ENCODE results near the gene PANX2. TPM values are rescaled to one million over a fixed set of nuclear protein-coding genes. Genes with fewer than 3 reads are reported as not detected.

PANX2 gene
- total RNA-seq, 4 donors from 2014 or later: 1.4 to 4.3 (median 1.8) TPM

- intact Hi-C loops (cut with DNase I; ENCODE audit: low total_unique reads): loop anchor here (10.0 kb wide), 1 partner anchor 45 kb away; no protein-coding TSS in a partner anchor
- DNase-seq (ENCODE audit: low spot score in 2 of 2): no peak
- peak overlapping the region; percentile 44 for H3K4me3 ChIP-seq (ENCODE audit: low read depth, poor library complexity, severe bottlenecking)
- TF ChIP-seq, protein P1, sequence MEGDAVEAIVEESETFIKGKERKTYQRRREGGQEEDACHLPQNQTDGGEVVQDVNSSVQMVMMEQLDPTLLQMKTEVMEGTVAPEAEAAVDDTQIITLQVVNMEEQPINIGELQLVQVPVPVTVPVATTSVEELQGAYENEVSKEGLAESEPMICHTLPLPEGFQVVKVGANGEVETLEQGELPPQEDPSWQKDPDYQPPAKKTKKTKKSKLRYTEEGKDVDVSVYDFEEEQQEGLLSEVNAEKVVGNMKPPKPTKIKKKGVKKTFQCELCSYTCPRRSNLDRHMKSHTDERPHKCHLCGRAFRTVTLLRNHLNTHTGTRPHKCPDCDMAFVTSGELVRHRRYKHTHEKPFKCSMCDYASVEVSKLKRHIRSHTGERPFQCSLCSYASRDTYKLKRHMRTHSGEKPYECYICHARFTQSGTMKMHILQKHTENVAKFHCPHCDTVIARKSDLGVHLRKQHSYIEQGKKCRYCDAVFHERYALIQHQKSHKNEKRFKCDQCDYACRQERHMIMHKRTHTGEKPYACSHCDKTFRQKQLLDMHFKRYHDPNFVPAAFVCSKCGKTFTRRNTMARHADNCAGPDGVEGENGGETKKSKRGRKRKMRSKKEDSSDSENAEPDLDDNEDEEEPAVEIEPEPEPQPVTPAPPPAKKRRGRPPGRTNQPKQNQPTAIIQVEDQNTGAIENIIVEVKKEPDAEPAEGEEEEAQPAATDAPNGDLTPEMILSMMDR (IDR thresholded peaks at IDR 0.05): no peak
- no peak for TF ChIP-seq POLR2A (IDR thresholded peaks at IDR 0.05)
- WGBS, 2 donors: 14 to 17% methylated on average over 21 to 26 of the region's 34 CpGs
Observed at GRCh38 chr22:50199829-50200460, 29.4 kb downstream of the PANX2 start.

DNA sequence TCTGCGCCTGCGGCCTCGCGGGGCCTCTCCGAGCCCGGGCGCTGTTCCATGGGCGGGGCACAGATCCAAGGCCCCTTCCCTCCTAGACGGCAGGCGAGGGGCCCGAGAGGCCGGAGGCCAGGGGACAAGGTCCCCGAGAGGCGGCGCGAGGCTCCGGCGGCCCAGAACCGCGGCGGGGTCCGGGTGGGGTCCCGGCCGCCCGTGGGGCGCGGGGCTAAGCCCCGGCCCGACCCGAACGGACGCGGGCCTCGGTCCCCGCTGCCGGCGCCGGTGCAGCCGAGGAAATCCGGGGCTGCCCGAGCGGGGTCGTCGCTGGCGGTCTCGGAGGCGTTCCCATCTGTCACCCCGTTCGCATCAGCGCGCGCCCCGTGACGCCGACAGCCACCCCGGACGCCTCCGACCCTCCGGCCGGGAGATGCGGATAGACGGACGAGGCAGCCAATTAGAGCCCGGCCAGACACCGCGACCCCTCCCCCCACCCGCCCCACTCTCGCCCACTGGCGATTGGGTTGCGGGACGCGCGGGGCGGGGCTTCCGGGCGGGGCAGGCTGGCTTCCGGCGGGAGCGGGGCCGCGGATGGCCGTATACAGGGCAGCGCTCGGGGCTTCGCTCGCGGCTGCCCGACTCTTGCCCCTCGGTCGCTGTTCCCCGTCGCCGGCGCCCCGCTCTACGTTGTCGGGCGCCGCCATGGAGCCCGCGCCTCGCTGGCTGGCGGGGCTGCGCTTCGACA lies 30.1 kb downstream of the PANX2 start, which contains the start of gene SELENOO:
Gene SELENOO, plus strand, starts transcription at position 551 of the 730 bp plus-strand sequence. Its CDS starts 26 bp downstream, at position 577.
- 0% methylated on average over 8 to 36 of the region's 105 CpGs for WGBS, 2 donors
- intact Hi-C loops (cut with DNase I; ENCODE audit: low total_unique reads): loop anchor here (10.0 kb wide), 1 partner anchor 46 kb away; no protein-coding TSS in a partner anchor
- peak within 1 kb of the TSS; percentile 44 for H3K4me3 ChIP-seq (ENCODE audit: low read depth, poor library complexity, severe bottlenecking)
- peak; percentile 82 to 98 for DNase-seq (ENCODE audit: low spot score in 2 of 2)
- peak in 1 of 2 donors; percentile 47 for TF ChIP-seq POLR2A (IDR thresholded peaks at IDR 0.05)
- TF ChIP-seq, protein P1 (IDR thresholded peaks at IDR 0.05): no peak

DNA sequence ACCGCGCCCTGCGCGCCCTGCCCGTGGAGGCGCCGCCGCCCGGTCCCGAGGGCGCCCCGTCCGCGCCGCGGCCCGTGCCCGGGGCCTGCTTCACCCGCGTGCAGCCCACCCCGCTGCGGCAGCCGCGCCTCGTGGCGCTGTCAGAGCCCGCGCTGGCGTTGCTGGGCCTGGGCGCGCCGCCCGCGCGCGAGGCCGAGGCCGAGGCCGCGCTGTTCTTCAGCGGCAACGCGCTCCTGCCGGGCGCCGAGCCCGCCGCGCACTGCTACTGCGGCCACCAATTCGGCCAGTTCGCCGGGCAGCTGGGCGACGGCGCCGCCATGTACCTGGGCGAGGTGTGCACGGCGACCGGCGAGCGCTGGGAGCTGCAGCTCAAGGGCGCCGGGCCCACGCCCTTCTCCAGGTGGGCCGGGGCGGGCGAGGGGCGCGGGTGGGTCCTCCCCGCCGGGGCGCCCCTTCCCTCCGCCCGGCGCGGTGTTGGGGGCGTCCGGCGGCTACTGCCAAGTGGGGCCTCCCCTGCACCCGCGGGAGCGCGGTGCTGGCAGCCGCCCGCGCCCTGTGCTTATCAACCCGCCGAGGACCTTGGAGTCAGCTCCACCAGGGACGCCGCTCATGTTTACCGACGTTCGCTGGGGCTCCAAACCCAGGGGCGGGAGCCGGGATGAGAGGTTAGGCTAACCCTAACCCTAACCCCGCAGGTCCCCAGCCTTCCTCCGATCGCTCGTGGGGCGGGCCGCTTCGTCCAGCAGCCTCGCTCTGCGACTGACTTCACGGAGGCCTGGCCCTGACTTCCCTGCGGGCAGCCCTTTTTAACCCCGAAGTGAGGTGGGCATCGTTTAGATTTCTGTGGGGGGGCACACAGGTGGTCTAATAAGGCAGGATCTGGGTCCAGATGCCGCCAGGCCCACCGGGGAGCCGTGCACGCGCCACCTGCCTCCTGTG lies 30.9 kb downstream of the PANX2 start:
- 1 to 29% methylated on average over 6 to 61 of the region's 115 CpGs for WGBS, 2 donors
- intact Hi-C loops (cut with DNase I; ENCODE audit: low total_unique reads): loop anchor here (10.0 kb wide), 1 partner anchor 47 kb away; no protein-coding TSS in a partner anchor
- no peak for DNase-seq (ENCODE audit: low spot score in 2 of 2)
- TF ChIP-seq, protein P1 (IDR thresholded peaks at IDR 0.05): no peak
- TF ChIP-seq POLR2A (IDR thresholded peaks at IDR 0.05): no peak
- peak overlapping the region; percentile 44 for H3K4me3 ChIP-seq (ENCODE audit: low read depth, poor library complexity, severe bottlenecking)

DNA sequence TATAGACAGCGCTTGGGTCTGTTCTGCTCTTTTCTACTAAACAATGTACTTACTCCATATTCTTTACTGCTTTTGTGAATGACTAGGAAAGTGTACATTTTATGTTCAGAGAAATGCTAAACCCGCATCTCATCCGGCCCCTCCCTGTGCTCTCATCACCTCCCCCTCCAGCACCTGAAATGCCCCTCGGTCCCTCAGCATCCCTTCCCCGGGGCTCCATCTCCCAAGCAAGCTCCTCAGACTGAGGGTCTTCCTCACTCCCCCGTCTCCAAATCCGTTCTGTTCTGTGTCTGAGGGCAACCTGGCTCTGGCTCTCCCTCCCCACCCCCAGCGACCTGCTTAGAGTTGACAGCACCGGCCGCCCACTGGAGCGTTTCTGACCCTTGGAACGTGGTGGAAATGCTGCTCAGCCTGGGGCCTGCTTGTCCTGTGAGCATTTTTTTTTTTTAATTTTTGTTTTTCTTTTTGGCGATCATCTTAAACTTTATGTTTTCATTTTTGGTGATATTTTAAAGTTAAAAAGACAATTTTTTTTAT lies 31.7 kb downstream of the PANX2 start:
- no peak for TF ChIP-seq POLR2A (IDR thresholded peaks at IDR 0.05)
- TF ChIP-seq, protein P1 (IDR thresholded peaks at IDR 0.05): no peak
- intact Hi-C loops (cut with DNase I; ENCODE audit: low total_unique reads): loop anchor here (10.0 kb wide), 1 partner anchor 47 kb away; no protein-coding TSS in a partner anchor
- no peak for DNase-seq (ENCODE audit: low spot score in 2 of 2)

DNA sequence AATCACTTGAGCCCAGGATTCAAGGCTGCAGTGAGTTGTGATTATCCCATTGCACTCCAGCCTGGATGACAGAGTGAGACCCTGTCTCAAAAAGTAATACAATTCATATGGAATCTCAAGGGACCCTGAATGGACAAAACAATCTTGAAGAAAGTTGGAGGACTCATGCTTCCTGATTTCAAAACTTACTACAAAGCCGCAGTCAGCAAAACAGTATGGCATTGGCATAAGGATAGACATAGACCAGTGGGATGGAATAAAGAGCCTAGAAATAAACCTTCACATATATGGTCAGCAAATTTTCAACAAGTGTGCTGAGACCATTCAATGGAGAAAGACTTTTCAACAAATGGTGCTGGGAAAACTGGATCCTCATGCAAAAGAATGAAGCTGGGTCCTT lies 32.8 kb downstream of the PANX2 start:
- no peak overlapping the region for H3K4me3 ChIP-seq (ENCODE audit: low read depth, poor library complexity, severe bottlenecking)
- no peak for DNase-seq (ENCODE audit: low spot score in 2 of 2)
- WGBS, 2 donors: 96 to 98% methylated on average over 1 of the region's 1 CpG
- intact Hi-C loops (cut with DNase I; ENCODE audit: low total_unique reads): loop anchor here (10.0 kb wide), 1 partner anchor 48 kb away; no protein-coding TSS in a partner anchor
- TF ChIP-seq POLR2A (IDR thresholded peaks at IDR 0.05): no peak
- TF ChIP-seq, protein P1 (IDR thresholded peaks at IDR 0.05): no peak

More for the DNA sequence above, 31.7 kb downstream of the PANX2 start:
- H3K4me3 ChIP-seq (ENCODE audit: low read depth, poor library complexity, severe bottlenecking): peak overlapping the region; percentile 44
- 62 to 77% methylated on average over 13 of the region's 13 CpGs for WGBS, 2 donors
